GM19351 (cell line): ENCODE measurements around the gene TIGD7.
"Not testable (repeated sequence)": the region's sequence is repeated elsewhere in the genome, so short reads cannot be mapped to it uniquely, and the experiment has no call there.

Experiments used
- ATAC-seq: cut with Tn5 transposase; IDR thresholded peaks from one replicate; pipeline ENCODE4 v1.9.1; 2021; ENCODE audit warnings: mild to moderate bottlenecking, moderate library complexity; ENCODE audit not compliant: unreplicated experiment

The TIGD7 gene

GRCh38 chr16:3282730-3283542 is 22.3 kb downstream of the TIGD7 start, which contains the start of gene ZNF263:
TSS of gene ZNF263 (plus strand) at chr16:3283491. CDS start at chr16:3283819, 328 bp downstream.
- ATAC-seq = peak; percentile 72

- peak; percentile 28 for ATAC-seq
These were observed 23.0 kb downstream of the TIGD7 start for GRCh38 chr16:3282103-3282729.

GRCh38 chr16:3281222-3281820 is 23.9 kb downstream of the TIGD7 start:
- no peak for ATAC-seq

GRCh38 chr16:3276679-3277078 is 28.6 kb downstream of the TIGD7 start:
- ATAC-seq = no peak

- no peak for ATAC-seq
These were observed 30.3 kb downstream of the TIGD7 start for GRCh38 chr16:3274947-3275346.

GRCh38 chr16:3274490-3274889 is 30.7 kb downstream of the TIGD7 start:
- ATAC-seq = no peak

- not testable (repeated sequence) for ATAC-seq
These were observed 33.9 kb downstream of the TIGD7 start for GRCh38 chr16:3271281-3271680.

GRCh38 chr16:3270718-3271117 is 34.5 kb downstream of the TIGD7 start:
- not testable (repeated sequence) for ATAC-seq

GRCh38 chr16:3268294-3268693 is 36.9 kb downstream of the TIGD7 start:
- no peak for ATAC-seq

- no peak for ATAC-seq
These were observed 38.2 kb downstream of the TIGD7 start for GRCh38 chr16:3266873-3267537.

GRCh38 chr16:3264137-3265036 is 40.8 kb downstream of the TIGD7 start:
- ATAC-seq = peak; percentile 90

- no peak for ATAC-seq
These were observed 42.7 kb downstream of the TIGD7 start for GRCh38 chr16:3262517-3262916.

- no peak for ATAC-seq
These were observed 45.4 kb downstream of the TIGD7 start for GRCh38 chr16:3259836-3260235.

- ATAC-seq = no peak
These were observed 48.3 kb downstream of the TIGD7 start for GRCh38 chr16:3256866-3257465.

GRCh38 chr16:3256146-3256865 is 48.9 kb downstream of the TIGD7 start, which contains the start of gene MEFV:
TSS of gene MEFV (minus strand) at chr16:3256633. CDS start at chr16:3256587, 46 bp downstream.
- no peak for ATAC-seq

- no peak for ATAC-seq
These were observed 50.9 kb downstream of the TIGD7 start for GRCh38 chr16:3254309-3254708.

GRCh38 chr16:3252967-3253366 is 52.3 kb downstream of the TIGD7 start:
- no peak for ATAC-seq

- ATAC-seq = no peak
These were observed 55.8 kb downstream of the TIGD7 start for GRCh38 chr16:3249451-3249850.

GRCh38 chr16:3249020-3249419 is 56.2 kb downstream of the TIGD7 start:
- no peak for ATAC-seq
